ENCODE results near the gene LEPR. TPM values are rescaled to one million over a fixed set of nuclear protein-coding genes. Genes with fewer than 3 reads are reported as not detected.

The LEPR gene
- total RNA-seq, 4 donors from 2014 or later: 28.2 to 108 (median 43.7) TPM

GRCh38 chr1:65467536-65467935 lies 47.1 kb downstream of the LEPR start:
- Histone ChIP-seq H3K27me3 (no peaks in the 10 kb centered on the region), H3K4me3 (no peak overlapping the region), H3K36me3 (no peaks in the 10 kb centered on the region), H3K9me3 (peaks cover 0 to 5% (median 0%) of the 10 kb centered on the region in 4 donors), H3K27ac (peak overlapping the region in 1 of 4 donors; percentile 52), H3K4me1 (peaks cover 0 to 49% (median 20%) of the 10 kb centered on the region in 4 donors)
- DNase-seq (ENCODE audit: low spot score in 2 of 2): no peak
- TF ChIP-seq, protein P1, sequence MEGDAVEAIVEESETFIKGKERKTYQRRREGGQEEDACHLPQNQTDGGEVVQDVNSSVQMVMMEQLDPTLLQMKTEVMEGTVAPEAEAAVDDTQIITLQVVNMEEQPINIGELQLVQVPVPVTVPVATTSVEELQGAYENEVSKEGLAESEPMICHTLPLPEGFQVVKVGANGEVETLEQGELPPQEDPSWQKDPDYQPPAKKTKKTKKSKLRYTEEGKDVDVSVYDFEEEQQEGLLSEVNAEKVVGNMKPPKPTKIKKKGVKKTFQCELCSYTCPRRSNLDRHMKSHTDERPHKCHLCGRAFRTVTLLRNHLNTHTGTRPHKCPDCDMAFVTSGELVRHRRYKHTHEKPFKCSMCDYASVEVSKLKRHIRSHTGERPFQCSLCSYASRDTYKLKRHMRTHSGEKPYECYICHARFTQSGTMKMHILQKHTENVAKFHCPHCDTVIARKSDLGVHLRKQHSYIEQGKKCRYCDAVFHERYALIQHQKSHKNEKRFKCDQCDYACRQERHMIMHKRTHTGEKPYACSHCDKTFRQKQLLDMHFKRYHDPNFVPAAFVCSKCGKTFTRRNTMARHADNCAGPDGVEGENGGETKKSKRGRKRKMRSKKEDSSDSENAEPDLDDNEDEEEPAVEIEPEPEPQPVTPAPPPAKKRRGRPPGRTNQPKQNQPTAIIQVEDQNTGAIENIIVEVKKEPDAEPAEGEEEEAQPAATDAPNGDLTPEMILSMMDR (IDR thresholded peaks at IDR 0.05): no peak
- TF ChIP-seq POLR2A (IDR thresholded peaks at IDR 0.05) (no peak), EP300 (IDR thresholded peaks at IDR 0.05) (no peak)
- WGBS, 2 donors: 41 to 55% methylated on average over 5 to 6 of the region's 6 CpGs

GRCh38 chr1:65469126-65469888 lies 48.8 kb downstream of the LEPR start:
- TF ChIP-seq POLR2A (IDR thresholded peaks at IDR 0.05) (no peak), EP300 (IDR thresholded peaks at IDR 0.05) (no peak)
- TF ChIP-seq, protein P1 (IDR thresholded peaks at IDR 0.05): no peak
- Histone ChIP-seq H3K27ac (peak overlapping the region in 3 of 4 donors; percentile 2 to 82 (median 75)), H3K36me3 (no peaks in the 10 kb centered on the region), H3K27me3 (no peaks in the 10 kb centered on the region), H3K4me1 (peaks cover 0 to 54% (median 20%) of the 10 kb centered on the region in 4 donors), H3K9me3 (no peaks in the 10 kb centered on the region), H3K4me3 (no peak overlapping the region)
- DNase-seq (ENCODE audit: low spot score in 2 of 2): no peak
- WGBS, 2 donors: 36 to 42% methylated on average over 4 of the region's 4 CpGs

- H3K4me1 ChIP-seq: peaks cover 0 to 54% (median 20%) of the 10 kb centered on the region in 4 donors
- no peaks in the 10 kb centered on the region for H3K9me3 ChIP-seq
- no peak for DNase-seq (ENCODE audit: low spot score in 2 of 2)
- no peaks in the 10 kb centered on the region for H3K36me3 ChIP-seq
- WGBS, 2 donors: 16 to 22% methylated on average over 4 of the region's 4 CpGs
- H3K27me3 ChIP-seq: no peaks in the 10 kb centered on the region
- peak overlapping the region in 3 of 4 donors; percentile 2 to 82 (median 75) for H3K27ac ChIP-seq
- H3K4me3 ChIP-seq: no peak overlapping the region
- TF ChIP-seq POLR2A (IDR thresholded peaks at IDR 0.05): no peak
- TF ChIP-seq, protein P1 (IDR thresholded peaks at IDR 0.05): no peak
- peak in 1 of 2 donors; percentile 18 for TF ChIP-seq EP300 (IDR thresholded peaks at IDR 0.05)
These were observed 49.4 kb downstream of the LEPR start for GRCh38 chr1:65469889-65470340.

Small RNA genes within 50 kb of the gene (small RNA-seq; reads per million reads assigned to genes)
- gene RNU2-15P: not detected

Other genes starting within 250 kb of the LEPR start
- gene DNAJC6, start 111.1 kb upstream of the LEPR start, total RNA-seq: 10 to 100 TPM; 11.4 to 19.2 (median 16.9) TPM
- 10 to 100 TPM; 53.0 to 77.7 (median 67.9) TPM for gene LEPROT, start within 50 bp of the LEPR start, total RNA-seq

All from tibial nerve (tissue), 4 donors.